ENCODE measurements around the gene CRYZL1. TPM values are rescaled to one million over a fixed set of nuclear protein-coding genes. Genes with fewer than 3 reads are reported as not detected.
"Not testable (repeated sequence)": the region's sequence is repeated elsewhere in the genome, so short reads cannot be mapped to it uniquely, and the experiment has no call there.

The CRYZL1 gene
- polyA plus RNA-seq, 6 donors from 2014 or later, result 28.5 to 44.4 (median 34.9) TPM

DNA sequence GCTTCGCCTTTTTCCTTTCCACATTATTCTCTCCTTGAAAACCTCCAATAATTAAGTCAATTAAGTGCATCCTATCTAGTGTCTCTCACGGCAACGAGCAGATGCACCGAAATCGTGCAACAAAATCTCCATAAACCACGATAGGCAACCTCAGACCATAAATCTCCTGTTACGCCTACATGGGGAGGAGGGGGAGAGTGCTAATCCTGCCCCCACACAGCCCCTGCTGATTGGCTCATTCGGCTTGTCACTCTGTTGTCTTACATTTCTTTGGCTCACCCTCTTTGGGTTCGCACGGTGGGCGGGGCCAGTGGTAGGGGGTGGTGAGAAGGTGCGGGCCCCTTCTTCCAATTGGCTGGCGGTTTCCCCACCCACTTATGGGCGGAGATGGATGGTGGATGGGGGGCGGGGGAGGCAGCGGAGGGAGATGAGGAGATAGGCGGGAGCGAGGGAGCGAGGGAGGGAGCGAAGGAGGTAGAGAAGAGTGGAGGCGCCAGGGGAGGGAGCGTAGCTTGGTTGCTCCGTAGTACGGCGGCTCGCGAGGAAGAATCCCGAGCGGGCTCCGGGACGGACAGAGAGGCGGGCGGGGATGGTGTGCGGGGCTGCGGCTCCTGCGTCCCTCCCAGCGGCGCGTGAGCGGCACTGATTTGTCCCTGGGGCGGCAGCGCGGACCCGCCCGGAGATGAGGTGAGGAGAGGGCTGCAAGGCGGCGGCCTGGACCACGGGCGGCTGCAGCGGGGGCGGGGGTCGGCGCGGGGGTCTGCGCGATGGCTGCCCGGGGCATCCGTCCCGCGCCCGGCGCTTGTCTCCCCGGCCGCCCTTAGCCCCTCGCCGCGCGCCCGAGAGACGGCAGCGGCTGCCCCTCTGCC, 720 bp upstream of the CRYZL1 start, which contains the start of gene ITSN1:
Gene ITSN1, plus strand, starts transcription at position 475 of the 869 bp plus-strand sequence. CDS start 76,328 bp downstream, outside the sequence.
- ATAC-seq (ENCODE audit: low read depth in 2 of 2) (peak; percentile 84), DNase-seq (peak; percentile 99)
- Mint-ChIP-seq H3K36me3 (peaks cover 0 to 4% of the 10 kb centered on the region in 2 donors), H3K9me3 (no peaks in the 10 kb centered on the region), H3K4me1 (peaks cover 18 to 21% (median 21%) of the 10 kb centered on the region in 3 donors), H3K27ac (peak within 1 kb of the TSS; percentile 84 to 99 (median 96)), H3K4me3 (peak within 1 kb of the TSS; percentile 81 to 100 (median 94)), H3K27me3 (peaks cover 13 to 20% (median 20%) of the 10 kb centered on the region in 3 donors)

DNA sequence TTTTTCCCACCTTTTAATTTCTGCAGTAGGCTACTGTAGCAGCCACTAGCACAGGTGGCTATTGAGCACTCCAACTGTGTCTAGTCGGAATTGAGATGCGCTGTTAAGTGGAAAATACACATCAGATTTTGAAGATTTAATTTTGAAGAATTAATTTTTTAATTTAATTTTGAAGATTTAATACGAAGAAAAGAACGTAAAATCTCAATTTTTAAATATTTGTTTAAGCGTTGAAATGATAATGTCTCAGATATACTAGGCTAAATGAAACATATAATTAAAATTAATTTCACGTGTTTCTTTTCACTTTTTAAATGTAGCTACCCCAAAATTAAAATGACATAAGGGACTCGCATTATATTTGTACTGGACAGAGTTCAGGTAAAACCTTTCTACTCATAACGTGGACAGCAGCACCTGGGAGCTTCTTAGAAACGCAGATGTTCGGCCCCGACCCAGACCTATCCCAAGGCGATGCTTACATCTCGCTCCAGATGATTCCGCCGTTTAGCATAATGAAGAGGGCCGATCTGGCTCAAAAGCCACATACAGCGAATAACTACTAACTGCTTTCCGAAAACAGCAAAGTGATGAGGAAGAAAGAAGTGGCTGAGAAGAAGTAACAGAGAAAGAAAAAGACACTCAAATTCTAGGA, 717 bp downstream of the CRYZL1 start:
- Mint-ChIP-seq H3K27ac (peak overlapping the region; percentile 84 to 99 (median 96)), H3K36me3 (peaks cover 0 to 4% of the 10 kb centered on the region in 2 donors), H3K9me3 (no peaks in the 10 kb centered on the region), H3K4me1 (peaks cover 18 to 27% (median 21%) of the 10 kb centered on the region in 3 donors), H3K4me3 (peak overlapping the region; percentile 81 to 100 (median 94)), H3K27me3 (peaks cover 13 to 20% (median 20%) of the 10 kb centered on the region in 3 donors)
- DNase-seq (no peak), ATAC-seq (ENCODE audit: low read depth in 2 of 2) (no peak)

DNA sequence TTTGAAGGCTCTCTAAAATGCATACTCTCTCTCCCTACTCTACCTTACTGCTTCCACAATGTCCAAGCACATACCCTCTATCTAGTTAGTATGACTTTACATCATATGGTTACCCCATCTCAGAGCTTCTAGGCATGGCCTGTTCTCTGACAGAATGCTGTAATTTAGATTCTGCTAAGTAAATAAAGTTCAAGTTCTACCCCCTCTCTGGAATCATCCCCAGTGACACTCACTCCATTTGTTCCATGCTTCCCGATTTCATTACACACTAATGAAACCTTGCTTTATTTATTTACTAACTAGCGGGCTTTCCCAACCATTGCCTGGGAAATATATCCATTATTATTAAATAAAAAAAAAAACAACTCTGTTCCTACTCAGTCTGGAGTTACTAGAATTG, 7.3 kb downstream of the CRYZL1 start:
- peaks cover 3 to 17% (median 9%) of the 10 kb centered on the region in 3 donors for H3K4me1 Mint-ChIP-seq

DNA sequence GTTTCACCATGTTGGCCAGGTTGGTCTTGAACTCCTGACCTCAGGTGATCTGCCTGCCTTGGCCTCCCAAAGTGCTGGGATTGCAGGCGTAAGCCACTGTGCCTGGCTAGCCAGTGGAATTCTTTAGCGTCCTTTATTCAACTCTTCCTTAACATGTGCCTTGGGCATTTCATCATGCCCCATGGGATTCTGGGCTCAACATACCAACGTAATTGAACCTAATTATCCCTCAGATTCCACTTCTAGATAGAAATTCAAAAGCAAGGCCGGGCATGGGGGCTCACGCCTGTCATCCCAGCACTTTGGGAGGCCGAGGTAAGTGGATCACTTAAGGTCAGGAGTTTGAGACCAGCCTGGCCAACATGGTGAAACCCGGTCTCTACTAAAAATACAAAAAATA, 15.4 kb downstream of the CRYZL1 start:
- not testable (repeated sequence) for H3K27ac Mint-ChIP-seq; DNase-seq; H3K36me3 Mint-ChIP-seq; H3K9me3 Mint-ChIP-seq; H3K27me3 Mint-ChIP-seq; H3K4me1 Mint-ChIP-seq; H3K4me3 Mint-ChIP-seq; ATAC-seq (ENCODE audit: low read depth in 2 of 2)

More for the DNA sequence above, 7.3 kb downstream of the CRYZL1 start:
- H3K27me3 Mint-ChIP-seq, result no peaks in the 10 kb centered on the region
- H3K36me3 Mint-ChIP-seq, result peaks cover 7 to 11% of the 10 kb centered on the region in 2 donors
- no peak for ATAC-seq (ENCODE audit: low read depth in 2 of 2)
- DNase-seq, result no peak
- no peaks in the 10 kb centered on the region for H3K9me3 Mint-ChIP-seq
- H3K4me3 Mint-ChIP-seq, result no peak overlapping the region
- no peak overlapping the region for H3K27ac Mint-ChIP-seq

DNA sequence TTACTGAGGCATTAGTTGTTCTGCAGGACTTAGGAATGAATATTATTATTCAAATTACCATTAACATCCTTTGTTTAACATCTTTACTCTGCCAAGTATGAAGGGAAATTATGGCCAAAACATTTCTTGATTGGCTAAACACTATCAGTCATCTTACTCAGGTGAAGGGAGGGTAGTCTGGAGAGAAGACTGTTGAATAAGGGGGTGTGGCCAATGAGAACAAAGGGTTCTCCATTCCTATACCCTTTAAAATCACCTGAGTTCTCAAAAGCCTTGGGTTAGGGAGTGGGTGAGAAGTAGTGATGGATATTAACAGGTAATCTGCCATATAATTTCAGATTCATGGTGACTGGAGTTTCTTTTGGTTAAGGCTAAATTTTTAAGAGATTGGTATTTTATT, 19.3 kb downstream of the CRYZL1 start:
- Mint-ChIP-seq H3K27ac (peak overlapping the region in 3 of 6 donors; percentile 16 to 77 (median 73)), H3K9me3 (peaks cover 0 to 3% (median 0%) of the 10 kb centered on the region in 7 donors), H3K4me1 (peaks cover 4 to 6% (median 6%) of the 10 kb centered on the region in 3 donors), H3K4me3 (no peak overlapping the region), H3K36me3 (peaks cover 8 to 12% of the 10 kb centered on the region in 2 donors), H3K27me3 (no peaks in the 10 kb centered on the region)
- ATAC-seq (ENCODE audit: low read depth in 2 of 2), result no peak
- DNase-seq, result no peak

DNA sequence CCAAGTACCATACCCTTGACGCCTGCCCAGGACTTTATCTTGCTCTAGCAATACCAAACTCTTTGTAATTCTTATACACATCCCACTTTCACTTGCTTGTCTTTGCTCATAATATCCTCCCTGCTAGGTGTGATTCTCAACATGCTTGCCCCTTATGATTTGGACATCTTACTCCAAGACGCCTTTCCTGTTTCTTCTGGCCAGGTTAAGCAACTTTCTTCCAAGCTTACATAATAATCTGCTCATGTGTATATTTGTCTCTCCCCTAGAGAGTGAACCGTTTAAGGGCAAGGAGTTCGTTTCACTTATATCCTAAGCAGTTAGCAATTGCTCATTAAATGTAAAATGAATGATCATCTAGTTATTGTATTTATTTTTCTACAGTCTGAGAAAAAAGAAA, 21.8 kb downstream of the CRYZL1 start:
- Mint-ChIP-seq H3K27me3 (no peaks in the 10 kb centered on the region), H3K4me1 (peaks cover 4 to 10% (median 7%) of the 10 kb centered on the region in 3 donors), H3K36me3 (peaks cover 8 to 13% of the 10 kb centered on the region in 2 donors), H3K27ac (peak overlapping the region in 1 of 6 donors; percentile 47), H3K9me3 (peaks cover 0 to 3% (median 0%) of the 10 kb centered on the region in 7 donors), H3K4me3 (no peak overlapping the region)
- no peak for DNase-seq
- no peak for ATAC-seq (ENCODE audit: low read depth in 2 of 2)

DNA sequence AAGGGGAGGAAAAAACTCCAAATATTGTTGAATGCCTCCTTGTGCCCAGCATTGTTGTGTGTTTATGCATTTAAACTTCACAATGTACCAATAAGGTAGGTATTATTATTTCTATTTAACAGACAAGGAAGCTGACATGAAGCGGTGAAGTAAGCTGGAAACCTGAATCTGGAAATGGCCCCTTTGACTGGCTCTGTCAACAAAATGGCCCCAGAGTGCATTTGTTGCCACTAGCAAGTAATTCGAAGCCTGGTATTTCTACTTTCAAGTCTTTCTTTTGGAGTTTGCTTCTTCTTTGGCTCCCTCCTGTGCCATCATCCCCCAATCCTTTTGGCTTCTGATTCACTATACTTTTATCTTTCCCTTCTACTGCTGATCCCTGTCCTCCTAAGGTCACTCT, 23.1 kb downstream of the CRYZL1 start:
- Mint-ChIP-seq H3K4me1 (peaks cover 4 to 10% (median 7%) of the 10 kb centered on the region in 3 donors), H3K4me3 (no peak overlapping the region), H3K27me3 (no peaks in the 10 kb centered on the region), H3K27ac (peak overlapping the region in 3 of 6 donors; percentile 4 to 44 (median 19)), H3K9me3 (peaks cover 0 to 3% (median 0%) of the 10 kb centered on the region in 7 donors), H3K36me3 (peaks cover 8 to 13% of the 10 kb centered on the region in 2 donors)
- ATAC-seq (ENCODE audit: low read depth in 2 of 2) (no peak), DNase-seq (no peak)

DNA sequence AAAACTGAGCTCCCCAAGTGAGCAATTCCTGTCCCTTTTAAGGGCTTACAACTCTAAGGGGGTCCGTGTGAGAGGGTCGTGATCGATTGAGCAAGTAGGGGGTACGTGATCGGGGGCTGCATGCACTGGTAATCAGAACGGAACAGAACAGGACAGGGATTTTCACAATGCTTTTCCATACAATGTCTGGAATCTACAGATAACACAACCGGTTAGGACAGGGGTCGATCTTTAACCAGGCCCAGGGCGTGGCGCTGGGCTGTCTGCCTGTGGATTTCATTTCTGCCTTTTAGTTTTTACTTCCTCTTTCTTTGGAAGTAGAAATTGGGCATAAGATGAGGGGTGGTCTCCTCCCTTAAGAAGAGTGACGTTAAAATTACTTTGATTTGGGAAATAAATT, 24.0 kb downstream of the CRYZL1 start:
- not testable (repeated sequence) for H3K9me3 Mint-ChIP-seq; H3K4me3 Mint-ChIP-seq; DNase-seq; H3K4me1 Mint-ChIP-seq; ATAC-seq (ENCODE audit: low read depth in 2 of 2); H3K27me3 Mint-ChIP-seq
- H3K36me3 Mint-ChIP-seq, result peaks cover 8 to 13% of the 10 kb centered on the region in 2 donors
- H3K27ac Mint-ChIP-seq, result peak overlapping the region in 3 of 6 donors; percentile 13 to 87 (median 16)

DNA sequence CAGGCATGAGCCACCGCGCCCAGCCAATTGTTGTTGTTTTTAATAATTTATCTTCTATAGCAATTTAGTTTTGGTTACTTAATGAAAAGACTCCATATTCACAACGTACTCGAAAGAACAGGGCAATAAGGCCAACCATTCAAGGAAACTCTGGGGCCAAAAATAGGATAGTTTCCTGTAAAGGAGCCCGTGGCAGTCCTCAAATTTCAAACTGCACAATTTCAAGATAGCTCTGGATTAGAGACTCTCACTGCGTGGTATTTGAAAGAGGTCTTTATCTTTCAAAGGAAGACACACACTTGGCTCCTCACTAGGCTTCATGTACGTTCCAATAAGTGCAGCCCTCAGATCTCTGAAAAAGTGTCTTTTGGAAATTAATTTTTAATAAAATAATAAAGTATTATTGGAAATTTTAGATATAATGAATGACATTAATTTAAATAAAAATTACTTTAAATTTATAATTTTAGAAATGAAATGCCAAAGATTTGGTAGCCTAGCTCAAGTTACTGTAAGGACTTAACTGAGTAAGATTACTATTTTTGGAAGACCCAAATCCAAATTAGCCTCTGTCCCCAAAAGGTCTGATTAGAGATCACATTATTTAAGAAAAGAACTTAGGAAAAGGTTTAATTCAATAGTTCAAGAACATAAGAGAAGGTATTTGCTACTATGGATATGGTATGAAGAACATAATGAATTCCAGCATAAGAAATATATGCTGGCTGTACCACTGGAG, 30.4 kb downstream of the CRYZL1 start:
- H3K36me3 Mint-ChIP-seq, result peaks cover 0 to 5% of the 10 kb centered on the region in 2 donors

DNA sequence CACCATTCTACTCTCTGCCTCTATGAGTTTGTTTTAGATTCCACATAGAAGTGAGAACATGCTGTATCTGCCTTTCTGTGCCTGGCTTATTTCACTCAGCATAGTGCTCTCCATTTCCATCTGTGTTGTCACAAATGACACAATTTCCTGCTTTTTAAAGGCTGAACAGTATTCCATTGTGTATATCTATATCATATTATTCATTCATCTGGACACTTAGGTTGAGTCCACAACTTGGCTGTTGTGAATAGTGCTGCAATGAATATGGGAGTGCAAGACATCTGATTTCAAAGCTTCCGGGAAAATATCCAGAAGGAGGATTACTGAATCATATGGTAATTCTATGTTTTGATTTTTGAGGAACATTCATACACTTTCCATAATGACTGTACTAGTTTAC, 33.0 kb downstream of the CRYZL1 start:
- Mint-ChIP-seq H3K27me3 (no peaks in the 10 kb centered on the region), H3K27ac (no peak overlapping the region), H3K36me3 (peaks cover 0 to 5% of the 10 kb centered on the region in 2 donors), H3K9me3 (no peaks in the 10 kb centered on the region), H3K4me1 (peaks cover 0 to 4% (median 0%) of the 10 kb centered on the region in 3 donors), H3K4me3 (no peak overlapping the region)
- no peak for DNase-seq
- no peak for ATAC-seq (ENCODE audit: low read depth in 2 of 2)

More for the DNA sequence above, 30.4 kb downstream of the CRYZL1 start:
- no peaks in the 10 kb centered on the region for H3K9me3 Mint-ChIP-seq
- no peak for ATAC-seq (ENCODE audit: low read depth in 2 of 2)
- H3K4me3 Mint-ChIP-seq, result no peak overlapping the region
- H3K4me1 Mint-ChIP-seq, result no peaks in the 10 kb centered on the region
- peak overlapping the region in 1 of 6 donors; percentile 33 for H3K27ac Mint-ChIP-seq
- no peaks in the 10 kb centered on the region for H3K27me3 Mint-ChIP-seq
- DNase-seq, result no peak

DNA sequence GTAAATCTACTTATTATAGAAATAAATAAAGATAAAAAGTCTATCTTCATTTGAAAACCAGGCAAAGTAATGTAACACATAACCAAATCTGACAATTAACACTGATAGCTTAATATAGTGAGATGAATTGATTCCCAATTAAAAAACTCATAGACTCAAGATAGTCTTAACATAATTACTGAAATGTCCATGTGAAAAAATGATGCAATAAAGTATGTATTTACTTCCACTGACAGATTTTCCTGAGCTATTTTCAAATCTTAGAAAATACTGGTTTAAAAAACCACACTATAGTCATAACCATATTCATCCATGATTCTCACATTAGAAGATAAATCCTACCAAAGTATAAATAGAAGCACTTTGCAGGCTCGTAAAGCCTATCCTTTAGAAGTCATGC, 43.5 kb downstream of the CRYZL1 start:
- Mint-ChIP-seq H3K9me3 (no peaks in the 10 kb centered on the region), H3K4me1 (no peaks in the 10 kb centered on the region), H3K36me3 (peaks cover 13 to 14% of the 10 kb centered on the region in 2 donors), H3K27me3 (no peaks in the 10 kb centered on the region), H3K4me3 (no peak overlapping the region), H3K27ac (no peak overlapping the region)
- ATAC-seq (ENCODE audit: low read depth in 2 of 2), result no peak
- DNase-seq, result no peak

DNA sequence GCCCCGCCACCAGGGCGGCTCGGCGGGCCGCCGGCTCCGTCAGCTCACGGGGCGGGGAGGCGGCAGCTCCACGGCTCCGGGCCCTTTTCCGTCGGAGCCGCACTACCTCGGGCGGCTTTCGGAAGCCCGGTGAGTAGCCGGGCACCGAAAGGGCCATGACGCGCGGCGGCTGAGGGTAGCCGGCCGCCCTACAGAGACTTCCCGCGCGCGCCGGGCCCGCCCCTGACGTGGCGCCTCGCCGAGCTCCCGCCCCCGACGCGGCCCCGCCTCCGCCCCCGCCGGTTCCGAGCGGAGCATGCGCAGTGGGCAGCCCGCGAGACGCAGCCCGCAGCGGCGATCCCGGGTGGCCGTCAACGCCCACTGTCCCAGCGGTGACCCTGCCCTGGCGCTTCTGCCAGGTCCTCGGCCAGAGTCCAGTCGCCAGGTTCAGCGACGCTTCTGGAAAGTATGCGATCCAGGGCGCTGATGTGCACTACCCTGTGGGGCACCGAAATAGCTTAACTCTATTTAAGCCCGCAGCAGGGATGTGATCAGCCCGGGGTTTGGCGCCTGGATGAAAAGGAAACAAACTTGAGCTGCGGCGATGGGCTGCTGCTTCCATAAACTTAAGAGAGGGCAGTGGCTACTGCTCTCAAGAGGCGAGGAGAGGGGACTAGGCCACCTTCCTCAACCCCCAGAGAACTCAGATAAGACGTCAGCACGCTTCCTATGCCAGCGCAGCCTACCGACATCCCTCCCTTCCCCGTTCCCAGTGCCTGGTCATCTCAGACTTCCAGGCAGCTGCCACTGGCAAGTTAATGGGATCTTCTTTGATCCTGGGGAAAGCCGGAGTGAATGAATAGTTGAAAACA, 52.8 kb downstream of the CRYZL1 start, which contains the start of gene DONSON:
Gene DONSON, minus strand, starts transcription at position 200 of the 851 bp plus-strand sequence. Its CDS starts 43 bp downstream, at position 157.
- ATAC-seq (ENCODE audit: low read depth in 2 of 2) (peak; percentile 93), DNase-seq (peak; percentile 88)
- Mint-ChIP-seq H3K27ac (peak within 1 kb of the TSS; percentile 36 to 95 (median 72)), H3K4me3 (peak within 1 kb of the TSS; percentile 85 to 95 (median 93)), H3K27me3 (no peaks in the 10 kb centered on the region), H3K9me3 (no peaks in the 10 kb centered on the region), H3K36me3 (no peaks in the 10 kb centered on the region), H3K4me1 (peaks cover 0 to 13% (median 4%) of the 10 kb centered on the region in 3 donors)
